Adipose tissue (tissue), 3 donors: ENCODE results near the gene GJA4. TPM values are rescaled to one million over a fixed set of nuclear protein-coding genes. Genes with fewer than 3 reads are reported as not detected.

Experiments used
- H3K27ac ChIP-seq: one replicate; pipeline ENCODE4 v1.5.1; 2013; ENCODE audit warnings: low read depth, low read length
- WGBS, 3 donors: extraction: QIAGEN DNeasy Blood & Tissue Kit; methylation state at CpG; one replicate each; pipeline ENCODE4 v1.1.7; 2013; 5-methylcytosine and 5-hydroxymethylcytosine counted together
- polyA plus RNA-seq, 3 donors: library from polyadenylated mRNA; stranded (reverse); fragments of 200-250 nt; gene quantifications; one replicate each; pipeline ENCODE4 v1.2.3, GENCODE V29; 2013
- donor health status: healthy with polysubstance abuse.
- donor health status: Bipolar disorder and iron deficiency.
- donor health status: healthy.

GJA4 gene
- polyA plus RNA-seq = 10 to 100 TPM in 2 of 3 donors, 1 to 10 TPM in 1; 5.9 to 68.1 (median 19.5) TPM

- no peak within 1 kb of the TSS for H3K27ac ChIP-seq
- 8 to 14% (median 10%) methylated on average over 43 to 45 of the region's 45 CpGs for WGBS, 3 donors
Observed at GRCh38 chr1:34792868-34793727, at the start of gene GJA4. Gene GJA4 (plus strand): TSS chr1:34792999. CDS start chr1:34794214, 1,215 bp downstream.

GRCh38 chr1:34743775-34744174 is 49.0 kb upstream of the GJA4 start:
- WGBS, 3 donors = 83 to 84% (median 83%) methylated on average over 6 of the region's 6 CpGs
- H3K27ac ChIP-seq = no peak overlapping the region

- H3K27ac ChIP-seq = no peak overlapping the region
- 64 to 84% (median 82%) methylated on average over 3 of the region's 3 CpGs for WGBS, 3 donors
Observed at GRCh38 chr1:34744851-34745250, 47.9 kb upstream of the GJA4 start.

GRCh38 chr1:34745666-34746065 is 47.1 kb upstream of the GJA4 start:
- WGBS, 3 donors = 79 to 91% (median 88%) methylated on average over 5 of the region's 5 CpGs
- H3K27ac ChIP-seq = no peak overlapping the region

- 84 to 89% (median 86%) methylated on average over 4 of the region's 4 CpGs for whole genome bisulfite sequencing, 3 donors
- H3K27ac ChIP-seq = no peak overlapping the region
Observed at GRCh38 chr1:34746101-34746500, 46.7 kb upstream of the GJA4 start.

GRCh38 chr1:34746785-34747637 is 45.8 kb upstream of the GJA4 start:
- no peak overlapping the region for H3K27ac ChIP-seq
- 57 to 69% (median 62%) methylated on average over 18 of the region's 18 CpGs for WGBS, 3 donors

GRCh38 chr1:34747638-34747941 is 45.2 kb upstream of the GJA4 start:
- H3K27ac ChIP-seq = no peak overlapping the region
- 57 to 74% (median 66%) methylated on average over 6 of the region's 6 CpGs for WGBS, 3 donors

- H3K27ac ChIP-seq = no peak overlapping the region
- WGBS, 3 donors = 43 to 67% (median 53%) methylated on average over 8 of the region's 8 CpGs
Observed at GRCh38 chr1:34749992-34750391, 42.8 kb upstream of the GJA4 start.

GRCh38 chr1:34750610-34751009 is 42.2 kb upstream of the GJA4 start:
- H3K27ac ChIP-seq = no peak overlapping the region
- 76 to 94% (median 85%) methylated on average over 5 of the region's 5 CpGs for WGBS, 3 donors

- no peak overlapping the region for H3K27ac ChIP-seq
- WGBS, 3 donors = 85 to 88% (median 87%) methylated on average over 3 of the region's 3 CpGs
Observed at GRCh38 chr1:34753163-34753562, 39.6 kb upstream of the GJA4 start.

- no peak within 1 kb of the TSS for H3K27ac ChIP-seq
- 59 to 73% (median 72%) methylated on average over 12 to 13 of the region's 13 CpGs for WGBS, 3 donors
Observed at GRCh38 chr1:34754964-34755637, 37.7 kb upstream of the GJA4 start, which contains the start of gene GJB5. Gene GJB5 (plus strand): TSS chr1:34755047. CDS start chr1:34757331, 2,284 bp downstream.

GRCh38 chr1:34755961-34756360 is 36.8 kb upstream of the GJA4 start:
- no peak overlapping the region for H3K27ac ChIP-seq
- 93 to 96% (median 94%) methylated on average over 6 of the region's 6 CpGs for WGBS, 3 donors

GRCh38 chr1:34757386-34757785 is 35.4 kb upstream of the GJA4 start:
- WGBS, 3 donors = 91 to 95% (median 92%) methylated on average over 21 of the region's 21 CpGs
- no peak overlapping the region for H3K27ac ChIP-seq

GRCh38 chr1:34758751-34759150 is 34.0 kb upstream of the GJA4 start:
- WGBS, 3 donors = 63 to 71% (median 70%) methylated on average over 4 of the region's 4 CpGs
- H3K27ac ChIP-seq = no peak overlapping the region

GRCh38 chr1:34759503-34760357 is 33.1 kb upstream of the GJA4 start, which contains the start of gene GJB4:
Gene GJB4 (plus strand): TSS chr1:34759740. CDS start chr1:34761255, 1,515 bp downstream.
- no peak within 1 kb of the TSS for H3K27ac ChIP-seq
- WGBS, 3 donors = 60 to 68% (median 62%) methylated on average over 10 of the region's 10 CpGs

GRCh38 chr1:34761176-34761761 is 31.5 kb upstream of the GJA4 start:
- no peak overlapping the region for H3K27ac ChIP-seq
- 92 to 94% (median 94%) methylated on average over 33 of the region's 33 CpGs for WGBS, 3 donors

- H3K27ac ChIP-seq = no peak overlapping the region
- WGBS, 3 donors = 88 to 93% (median 89%) methylated on average over 13 of the region's 13 CpGs
Observed at GRCh38 chr1:34761776-34762307, 31.0 kb upstream of the GJA4 start.
